PC-3 (cell line): Measurements from ENCODE around the gene PRKCE. TPM values are rescaled to one million over a fixed set of nuclear protein-coding genes. Genes with fewer than 3 reads are reported as not detected.

Experiments used
- ATAC-seq: fragments of 200-7000 bp; cut with Tn5 transposase; 2 replicates; pipeline ENCODE4 v1.9.1; 2020; ENCODE audit warnings: mild to moderate bottlenecking, moderate library complexity
- BruUV-seq: library from RNA; stranded (reverse); fragments of 400-500 nt; replicated peaks from 2 replicates; lab custom pipeline; 2021; lab: Mats Ljungman, UMichigan
- CTCF ChIA-PET: fragments of 300-600 bp; sonication (Branson Sonifier 250); formaldehyde crosslinking; loops from one replicate; lab custom pipeline; 2022; ENCODE audit warnings: antibody characterized with exemption; lab: Charles Lee
- POLR2A ChIA-PET: fragments of 300-600 bp; sonication (Branson Sonifier 250); formaldehyde crosslinking; loops from one replicate; lab custom pipeline; 2022; ENCODE audit warnings: antibody characterized with exemption; ENCODE audit not compliant: unreplicated experiment; lab: Charles Lee
- DNase-seq: peaks from one replicate; pipeline ENCODE4 v3.0.0-alpha.2; 2015
- H2AFZ ChIP-seq: fragments of 300-600 bp; sonication (generic); 2 replicates; pipeline ENCODE4 v1.6.0; 2016; ENCODE audit warnings: antibody characterized with exemption, low read length
- H3F3A ChIP-seq: fragments of 300-600 bp; sonication (generic); one replicate; pipeline ENCODE4 v1.6.0; 2017; ENCODE audit warnings: antibody characterized with exemption, low read length, control low read depth, mild to moderate bottlenecking; ENCODE audit not compliant: unreplicated experiment
- H3K27ac ChIP-seq: fragments of 300-600 bp; sonication (generic); 2 replicates; pipeline ENCODE4 v1.5.1; 2016; ENCODE audit warnings: mild to moderate bottlenecking, low read length
- H3K27me3 ChIP-seq: fragments of 300-600 bp; sonication (generic); 2 replicates; pipeline ENCODE4 v1.6.1; 2016; ENCODE audit warnings: low read length, mixed read lengths
- H3K36me3 ChIP-seq: fragments of 300-600 bp; sonication (generic); 2 replicates; pipeline ENCODE4 v1.6.1; 2016; ENCODE audit warnings: low read depth, mixed run types, low read length, mixed read lengths
- H3K4me1 ChIP-seq: fragments of 300-600 bp; sonication (generic); 2 replicates; pipeline ENCODE4 v1.5.1; 2016; ENCODE audit warnings: low read length; ENCODE audit not compliant: insufficient read depth
- H3K4me2 ChIP-seq: fragments of 300-600 bp; sonication (generic); 2 replicates; pipeline ENCODE4 v1.6.0; 2016; ENCODE audit warnings: low read length
- H3K4me3 ChIP-seq: fragments of 300-600 bp; sonication (generic); 2 replicates; pipeline ENCODE4 v1.5.1; 2016; ENCODE audit warnings: mild to moderate bottlenecking, low read length, mixed read lengths
- H3K79me2 ChIP-seq: fragments of 300-600 bp; sonication (generic); 2 replicates; pipeline ENCODE4 v1.6.1; 2017; ENCODE audit warnings: low read length, mixed read lengths
- H3K9ac ChIP-seq: fragments of 300-600 bp; sonication (generic); 2 replicates; pipeline ENCODE4 v1.6.0; 2016; ENCODE audit warnings: mild to moderate bottlenecking, low read length
- H3K9me2 ChIP-seq: fragments of 300-600 bp; sonication (generic); replicated peaks from 2 replicates; pipeline ENCODE4 v1.6.1; 2016; ENCODE audit warnings: mixed run types, low read length, mixed read lengths
- H3K9me3 ChIP-seq: fragments of 300-600 bp; sonication (generic); 2 replicates; pipeline ENCODE4 v1.6.1; 2016; ENCODE audit warnings: low read length, mixed read lengths
- H4K20me1 ChIP-seq: fragments of 300-600 bp; sonication (generic); 2 replicates; pipeline ENCODE4 v1.6.1; 2016; ENCODE audit warnings: low read length, mixed read lengths
- CTCF ChIP-seq: fragments of 300-600 bp; sonication (generic); conservative IDR thresholded peaks from 2 replicates; pipeline ENCODE4 v1.5.1; 2017; ENCODE audit warnings: antibody characterized with exemption, low read depth, mild to moderate bottlenecking, low read length
- EZH2 ChIP-seq: fragments of 300-600 bp; sonication (generic); IDR thresholded peaks from one replicate; pipeline ENCODE4 v1.6.1; 2017; ENCODE audit warnings: antibody characterized with exemption, mild to moderate bottlenecking, low read length; ENCODE audit not compliant: unreplicated experiment
- EZH2phosphoT487 ChIP-seq: fragments of 300-600 bp; sonication (generic); IDR thresholded peaks from 2 replicates; pipeline ENCODE4 v1.6.1; 2018; ENCODE audit warnings: mild to moderate bottlenecking, antibody characterized with exemption, low read length, borderline replicate concordance
- intact Hi-C: fragments of 100-400 bp; cut with micrococcal nuclease; formaldehyde crosslinking; loops from 2 replicates; pipeline ENCODE4 v1.9.0; 2023
- total RNA-seq: library from RNA; depleted of rRNA; stranded (reverse); fragments of >200 nt; gene quantifications from 2 replicates; pipeline ENCODE4 v1.2.3, GENCODE V29; 2014

PRKCE gene
- total RNA-seq, 1 experiment from 2014 or later, result 7.0 TPM

DNA sequence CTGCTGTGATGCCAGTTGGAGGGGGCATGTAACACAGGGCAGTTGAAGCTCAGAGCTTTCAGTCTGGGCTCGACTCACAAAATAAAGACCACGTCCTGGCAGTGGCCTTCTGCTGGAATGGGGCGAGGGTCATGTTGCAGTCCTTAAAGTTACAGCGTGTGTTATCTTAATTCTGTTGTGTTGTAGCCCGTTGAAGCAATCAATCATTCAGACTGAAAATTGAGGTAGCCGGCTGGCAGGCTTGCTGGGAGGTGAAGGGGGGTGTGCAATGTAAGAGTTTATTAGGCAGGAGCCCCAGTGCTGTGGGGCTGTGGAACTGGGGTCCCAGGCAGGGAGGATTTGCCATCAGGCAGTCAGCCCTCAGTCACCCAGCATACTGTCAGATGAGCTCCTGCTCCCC lies 508.9 kb downstream of the PRKCE start:
- CTCF ChIA-PET, result interaction anchor here (0.6 kb wide), 1 partner anchor 24 kb away, joined by 3 read pairs; no protein-coding TSS in a partner anchor

GRCh38 chr2:46161315-46161714 lies 509.8 kb downstream of the PRKCE start:
- Histone ChIP-seq H3K9ac (no peak overlapping the region), H3K4me2 (no peak overlapping the region), H3K4me1 (peaks cover 54% of the 10 kb centered on the region), H3F3A (no peaks in the 10 kb centered on the region), H3K4me3 (no peak overlapping the region), H3K79me2 (no peaks in the 10 kb centered on the region), H3K9me3 (no peaks in the 10 kb centered on the region), H3K36me3 (no peaks in the 10 kb centered on the region), H2AFZ (no peak overlapping the region), H3K27me3 (no peaks in the 10 kb centered on the region), H3K9me2 (no peaks in the 10 kb centered on the region), H4K20me1 (no peaks in the 10 kb centered on the region), H3K27ac (no peak overlapping the region)
- ATAC-seq (no peak), DNase-seq (no peak)
- ChIA-PET CTCF (no interaction called here), POLR2A (no interaction called here)
- intact Hi-C loops, result loop anchor here (10.0 kb wide), 1 partner anchor 203 kb away; no protein-coding TSS in a partner anchor
- no peak for TF ChIP-seq EZH2
- TF ChIP-seq CTCF, result no peak
- no peak for TF ChIP-seq EZH2phosphoT487
- BruUV-seq, result no TSS peak

More for the DNA sequence above, 508.9 kb downstream of the PRKCE start:
- TF ChIP-seq CTCF (no peak), EZH2 (no peak), EZH2phosphoT487 (no peak)
- no peak for ATAC-seq
- no TSS peak for BruUV-seq
- Histone ChIP-seq H3K79me2 (no peaks in the 10 kb centered on the region), H3K4me3 (no peak overlapping the region), H3K4me1 (peaks cover 47% of the 10 kb centered on the region), H4K20me1 (no peaks in the 10 kb centered on the region), H3K36me3 (no peaks in the 10 kb centered on the region), H3K27me3 (no peaks in the 10 kb centered on the region), H3K4me2 (no peak overlapping the region), H3K9me3 (no peaks in the 10 kb centered on the region), H3K9me2 (no peaks in the 10 kb centered on the region), H3F3A (no peaks in the 10 kb centered on the region), H3K27ac (no peak overlapping the region), H2AFZ (no peak overlapping the region), H3K9ac (no peak overlapping the region)
- intact Hi-C loops, result loop anchor here (10.0 kb wide), 1 partner anchor 204 kb away; no protein-coding TSS in a partner anchor
- DNase-seq, result no peak
- POLR2A ChIA-PET, result no interaction called here

DNA sequence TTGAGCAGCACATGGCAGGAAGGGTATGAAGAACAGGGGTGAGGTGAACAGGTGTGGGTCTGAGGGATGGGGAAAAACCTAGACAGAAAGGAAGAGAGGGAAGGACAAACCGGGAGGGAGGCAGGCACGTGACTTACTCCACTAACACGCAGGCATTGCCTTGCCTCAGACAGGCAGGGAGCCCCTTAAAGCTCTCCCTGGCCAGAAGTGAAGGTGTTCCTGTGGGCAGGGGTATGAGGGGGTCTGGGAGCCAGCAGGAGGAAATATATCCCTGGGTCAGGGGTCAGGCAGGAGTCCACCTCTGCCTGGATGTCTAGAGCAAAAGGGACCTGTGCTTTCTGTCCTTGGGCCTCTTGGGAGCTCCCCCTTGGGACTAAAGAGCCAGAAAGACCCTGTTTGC lies 510.4 kb downstream of the PRKCE start:
- TF ChIP-seq EZH2phosphoT487, result no peak
- no peak for TF ChIP-seq CTCF
- no peak for TF ChIP-seq EZH2
- H3K9me3 ChIP-seq, result no peaks in the 10 kb centered on the region
- H3K9ac ChIP-seq, result no peak overlapping the region
- H4K20me1 ChIP-seq, result no peaks in the 10 kb centered on the region
- no peaks in the 10 kb centered on the region for H3K36me3 ChIP-seq
- peaks cover 54% of the 10 kb centered on the region for H3K4me1 ChIP-seq
- H3K27me3 ChIP-seq, result no peaks in the 10 kb centered on the region
- ChIA-PET POLR2A (no interaction called here), CTCF (no interaction called here)
- no peaks in the 10 kb centered on the region for H3F3A ChIP-seq
- no peak overlapping the region for H3K4me3 ChIP-seq
- H3K9me2 ChIP-seq, result no peaks in the 10 kb centered on the region
- no peak for DNase-seq
- H2AFZ ChIP-seq, result no peak overlapping the region
- no peak for ATAC-seq
- H3K4me2 ChIP-seq, result no peak overlapping the region
- no peak overlapping the region for H3K27ac ChIP-seq
- no peaks in the 10 kb centered on the region for H3K79me2 ChIP-seq
- no TSS peak for BruUV-seq
- intact Hi-C loops, result loop anchor here (10.0 kb wide), 1 partner anchor 203 kb away; no protein-coding TSS in a partner anchor
